Endothelial cell of umbilical vein (primary cell): Measurements from ENCODE around the gene PAQR7. TPM values are rescaled to one million over a fixed set of nuclear protein-coding genes. Genes with fewer than 3 reads are reported as not detected.

ENCODE experiments used
- BruUV-seq: library from RNA; stranded (reverse); fragments of 400-500 nt; replicated peaks from 2 replicates; lab custom pipeline; 2021; lab: Mats Ljungman, UMichigan
- CTCF ChIA-PET: fragments of 300-600, 350-600 bp; sonication (Branson Sonifier 250); formaldehyde crosslinking; loops from one replicate; lab custom pipeline; 2021; ENCODE audit warnings: antibody characterized with exemption, inconsistent platforms; lab: Charles Lee
- POLR2A ChIA-PET: fragments of 300-600, 350-600 bp; sonication (Branson Sonifier 250); formaldehyde crosslinking; loops from one replicate; lab custom pipeline; 2021; ENCODE audit warnings: antibody characterized with exemption, inconsistent platforms; lab: Charles Lee
- DNase-seq: peaks from one replicate; pipeline ENCODE4 v3.0.0-alpha.2; 2011; ENCODE audit warnings: low read depth, low spot score
- FAIRE-seq: peaks from 2 replicates; lab custom pipeline; 2011; peaks lifted over from hg19 to GRCh38; lab: Jason Lieb, UNC
- H2AFZ ChIP-seq: 2 replicates; pipeline ENCODE4 v1.6.0; 2012; ENCODE audit warnings: low read depth, low read length, control low read depth, inconsistent platforms
- H3K27ac ChIP-seq: 2 replicates; pipeline ENCODE4 v1.5.1; 2011; ENCODE audit warnings: low read depth, mild to moderate bottlenecking, control low read depth, low read length, moderate library complexity; ENCODE audit not compliant: insufficient read depth
- H3K27me3 ChIP-seq, 2 experiments: 2 replicates each; pipeline versions ENCODE4 v1.6.0 to v1.6.1; 2011; ENCODE audit warnings: low read length in 2 of 2, mixed read lengths in 1 of 2; ENCODE audit not compliant: control insufficient read depth in 2 of 2, insufficient read depth in 2 of 2
- H3K36me3 ChIP-seq, 2 experiments: 2 replicates in 1 of 2; 3 replicates in 1 of 2; pipeline ENCODE4 v1.5.1; 2011; ENCODE audit warnings: low read length in 2 of 2, mild to moderate bottlenecking in 1 of 2, moderate library complexity in 1 of 2; ENCODE audit not compliant: control insufficient read depth in 2 of 2, insufficient read depth in 2 of 2; ENCODE audit errors: extremely low read depth in 1 of 2
- H3K4me1 ChIP-seq: 3 replicates; pipeline ENCODE4 v1.5.1; 2011; ENCODE audit warnings: mild to moderate bottlenecking, low read length; ENCODE audit not compliant: control insufficient read depth, insufficient read depth; ENCODE audit errors: extremely low read depth
- H3K4me2 ChIP-seq: 2 replicates; pipeline ENCODE4 v1.6.1; 2011; ENCODE audit warnings: low read length, control low read depth, mixed read lengths; ENCODE audit not compliant: insufficient read depth
- H3K4me3 ChIP-seq, 3 experiments: fragments of 200-600 bp in 1 of 3; sonication (generic), shearing (Covaris generic) in 1 of 3; replicated peaks in 1 of 3; 2 replicates each; pipeline ENCODE4 v1.5.1; 2011 to 2016; ENCODE audit warnings: control low read depth in 3 of 3, low read length in 3 of 3, mild to moderate bottlenecking in 2 of 3, inconsistent platforms in 1 of 3, low read depth in 1 of 3, moderate library complexity in 1 of 3; ENCODE audit not compliant: insufficient read depth in 1 of 3
- H3K79me2 ChIP-seq: 2 replicates; pipeline ENCODE4 v1.6.0; 2012; ENCODE audit warnings: low read length, inconsistent platforms; ENCODE audit not compliant: control insufficient read depth, insufficient read depth
- H3K9ac ChIP-seq: replicated peaks from 2 replicates; pipeline ENCODE3; 2011; ENCODE audit warnings: low read length, control low read depth; ENCODE audit not compliant: insufficient read depth; ENCODE audit errors: extremely low read depth
- H3K9me1 ChIP-seq: replicated peaks from 3 replicates; pipeline ENCODE4 v1.6.0; 2011; ENCODE audit warnings: mild to moderate bottlenecking, low read length; ENCODE audit not compliant: control insufficient read depth, insufficient read depth; ENCODE audit errors: extremely low read depth
- H3K9me3 ChIP-seq: replicated peaks from 2 replicates; pipeline ENCODE4 v1.5.1; 2012; ENCODE audit warnings: low read length, inconsistent platforms; ENCODE audit not compliant: control insufficient read depth, insufficient read depth
- H4K20me1 ChIP-seq: replicated peaks from 2 replicates; pipeline ENCODE3; 2011; ENCODE audit warnings: mild to moderate bottlenecking, low read length; ENCODE audit not compliant: control insufficient read depth, insufficient read depth; ENCODE audit errors: extremely low read depth
- EZH2 ChIP-seq: IDR thresholded peaks from 2 replicates; pipeline ENCODE4 v1.6.1; 2012; ENCODE audit warnings: borderline replicate concordance, low read depth, mild to moderate bottlenecking, moderate library complexity, low read length, inconsistent platforms; ENCODE audit not compliant: severe bottlenecking
- FOS ChIP-seq: IDR thresholded peaks from 2 replicates; pipeline ENCODE4 v1.6.1; 2011; ENCODE audit warnings: mild to moderate bottlenecking, low read length, moderate library complexity, borderline replicate concordance; ENCODE audit not compliant: insufficient read depth
- GATA2 ChIP-seq: IDR thresholded peaks from 2 replicates; pipeline ENCODE4 v1.7.0; 2011; ENCODE audit warnings: low read depth, mild to moderate bottlenecking, moderate library complexity, mixed read lengths, low read length; ENCODE audit not compliant: insufficient read length, insufficient read depth
- JUN ChIP-seq: IDR thresholded peaks from 2 replicates; pipeline ENCODE4 v1.6.1; 2011; ENCODE audit warnings: borderline replicate concordance, low read depth; ENCODE audit not compliant: insufficient read length, insufficient read depth
- MAX ChIP-seq: IDR thresholded peaks from 2 replicates; pipeline ENCODE4 v1.6.1; 2011; ENCODE audit not compliant: insufficient read depth, insufficient read length
- MYC ChIP-seq: IDR thresholded peaks from one replicate; pipeline ENCODE4 v1.6.1; 2011; ENCODE audit warnings: mild to moderate bottlenecking, low read depth, low read length
- POLR2A ChIP-seq: IDR thresholded peaks from 2 replicates; pipeline ENCODE4 v1.6.1; 2012; ENCODE audit warnings: low read depth, mild to moderate bottlenecking, control low read depth, low read length
- POLR2AphosphoS5 ChIP-seq: IDR thresholded peaks from 2 replicates; pipeline ENCODE4 v1.6.1; 2012; ENCODE audit warnings: low read depth, mild to moderate bottlenecking, control low read depth, low read length, moderate library complexity; ENCODE audit not compliant: insufficient read depth
- dilution Hi-C: fragments of 300-500 bp; cut with MboI; formaldehyde crosslinking; loops from one replicate; pipeline ENCODE4 v1.15.0; 2019; ENCODE audit warnings: low sequenced_read_pairs; ENCODE audit not compliant: extremely low pct_ligation_motif_present
- intact Hi-C: fragments of 100-400 bp; cut with micrococcal nuclease; formaldehyde crosslinking; loops from one replicate; pipeline ENCODE4 v1.10.0; 2022
- polyA plus RNA-seq, 4 experiments: library from polyadenylated mRNA; depleted of rRNA in 3 of 4; stranded (reverse) in 3 of 4; unstranded in 1 of 4; fragments of >200 nt; gene quantifications; 2 replicates each; pipeline versions ENCODE4 v1.2.1 to v1.2.3, GENCODE V29; 2011 to 2012; ENCODE audit warnings: missing spikeins in 1 of 4
- total RNA-seq: library from RNA; stranded (reverse); gene quantifications from 2 replicates; pipeline ENCODE4 v1.2.3, GENCODE V29; 2021
- TF ChIP-seq, protein P1 (sequence below), 2 donors: IDR thresholded peaks; 1 replicate in 1 of 2; 2 replicates in 1 of 2; pipeline ENCODE4 v1.5.1; 2011; ENCODE audit warnings: low read length in 2 of 2, mild to moderate bottlenecking in 2 of 2, moderate library complexity in 2 of 2, control low read depth in 1 of 2, inconsistent platforms in 1 of 2, low read depth in 1 of 2; ENCODE audit not compliant: insufficient read depth in 1 of 2; ENCODE audit errors: extremely low read depth in 1 of 2

The PAQR7 gene
- total and polyA plus RNA-seq, 2 donors (not counting 3 experiments of a cell fraction or from before 2014, with no cell fraction given), result 8.4 to 10.8 TPM

GRCh38 chr1:25902462-25902861 lies 27.0 kb upstream of the PAQR7 start:
- Histone ChIP-seq H3K4me3 (no peak overlapping the region), H3K27me3 (no peaks in the 10 kb centered on the region), H3K4me2 (no peak overlapping the region), H3K9me3 (no peaks in the 10 kb centered on the region), H3K9me1 (no peaks in the 10 kb centered on the region), H3K27ac (no peak overlapping the region), H2AFZ (no peak overlapping the region), H3K79me2 (peaks cover 48% of the 10 kb centered on the region), H3K36me3 (peaks cover 30 to 39% of the 10 kb centered on the region in 2 experiments), H3K4me1 (peaks cover 17% of the 10 kb centered on the region), H4K20me1 (no peaks in the 10 kb centered on the region), H3K9ac (no peak overlapping the region)
- CTCF ChIA-PET, result interaction anchor here (0.6 to 15.3 kb wide), 3 partner anchors 56 to 95 kb away, joined by 3 to 404 read pairs (median 3); partner anchors contain the start of gene PAFAH2
- no TSS peak for BruUV-seq
- DNase-seq, result no peak
- intact Hi-C loops (loop anchor here (10.0 kb wide), 1 partner anchor 252 kb away; the partner anchor contains the start of gene FAM110D), dilution Hi-C loops (no loop called here)
- POLR2A ChIA-PET, result no interaction called here
- TF ChIP-seq MYC, result no peak
- no peak for TF ChIP-seq JUN
- no peak for TF ChIP-seq MAX
- no peak for TF ChIP-seq EZH2
- TF ChIP-seq GATA2, result no peak
- TF ChIP-seq POLR2AphosphoS5, result no peak
- FAIRE-seq, result no peak

GRCh38 chr1:25900219-25900618 lies 24.7 kb upstream of the PAQR7 start:
- Histone ChIP-seq H3K4me1 (peaks cover 29% of the 10 kb centered on the region), H3K27me3 (no peaks in the 10 kb centered on the region), H3K4me3 (no peak overlapping the region), H3K36me3 (peaks cover 30 to 39% of the 10 kb centered on the region in 2 experiments), H3K27ac (no peak overlapping the region), H3K79me2 (peaks cover 48% of the 10 kb centered on the region), H3K9me1 (no peaks in the 10 kb centered on the region), H4K20me1 (no peaks in the 10 kb centered on the region), H3K9me3 (no peaks in the 10 kb centered on the region), H3K4me2 (no peak overlapping the region), H3K9ac (no peak overlapping the region), H2AFZ (no peak overlapping the region)
- no TSS peak for BruUV-seq
- FAIRE-seq (no peak), DNase-seq (no peak)
- POLR2A ChIA-PET, result no interaction called here
- intact Hi-C loops, result loop anchor here (10.0 kb wide), 1 partner anchor 255 kb away; the partner anchor contains the start of gene FAM110D
- CTCF ChIA-PET, result interaction anchor here (15.3 kb wide), 1 partner anchor 98 kb away, joined by 404 read pairs; the partner anchor contains the start of gene PAFAH2
- TF ChIP-seq JUN, result no peak
- no peak for TF ChIP-seq GATA2
- no peak for TF ChIP-seq POLR2AphosphoS5
- TF ChIP-seq MYC, result no peak
- no peak for TF ChIP-seq FOS
- TF ChIP-seq, protein P1, sequence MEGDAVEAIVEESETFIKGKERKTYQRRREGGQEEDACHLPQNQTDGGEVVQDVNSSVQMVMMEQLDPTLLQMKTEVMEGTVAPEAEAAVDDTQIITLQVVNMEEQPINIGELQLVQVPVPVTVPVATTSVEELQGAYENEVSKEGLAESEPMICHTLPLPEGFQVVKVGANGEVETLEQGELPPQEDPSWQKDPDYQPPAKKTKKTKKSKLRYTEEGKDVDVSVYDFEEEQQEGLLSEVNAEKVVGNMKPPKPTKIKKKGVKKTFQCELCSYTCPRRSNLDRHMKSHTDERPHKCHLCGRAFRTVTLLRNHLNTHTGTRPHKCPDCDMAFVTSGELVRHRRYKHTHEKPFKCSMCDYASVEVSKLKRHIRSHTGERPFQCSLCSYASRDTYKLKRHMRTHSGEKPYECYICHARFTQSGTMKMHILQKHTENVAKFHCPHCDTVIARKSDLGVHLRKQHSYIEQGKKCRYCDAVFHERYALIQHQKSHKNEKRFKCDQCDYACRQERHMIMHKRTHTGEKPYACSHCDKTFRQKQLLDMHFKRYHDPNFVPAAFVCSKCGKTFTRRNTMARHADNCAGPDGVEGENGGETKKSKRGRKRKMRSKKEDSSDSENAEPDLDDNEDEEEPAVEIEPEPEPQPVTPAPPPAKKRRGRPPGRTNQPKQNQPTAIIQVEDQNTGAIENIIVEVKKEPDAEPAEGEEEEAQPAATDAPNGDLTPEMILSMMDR (IDR thresholded peaks at IDR 0.05; ENCODE audit: extremely low read depth in 1 of 2, insufficient read depth in 1 of 2, low read depth in 1 of 2, low read length in 2 of 2), result no peak
- TF ChIP-seq EZH2, result no peak
- no peak for TF ChIP-seq MAX
- TF ChIP-seq POLR2A, result no peak
- dilution Hi-C loops, result no loop called here
